Activated B cell treated with CpG ODN at 0.5 μM for 24 hours (primary cell): Measurements from ENCODE around the gene CSNK1G2. TPM values are rescaled to one million over a fixed set of nuclear protein-coding genes. Genes with fewer than 3 reads are reported as not detected.

Source experiments
- ATAC-seq: fragments of 200-7000 bp; cut with Tn5 transposase; one replicate; pipeline ENCODE4 v1.10.0; 2021; ENCODE audit warnings: low read depth, mild to moderate bottlenecking, moderate library complexity
- CTCF ChIA-PET: fragments of 350-600 bp; sonication (Branson Sonifier 250); formaldehyde crosslinking; loops from one replicate; lab custom pipeline; 2021; ENCODE audit warnings: antibody characterized with exemption; lab: Charles Lee
- POLR2A ChIA-PET: fragments of 350-600 bp; sonication (Branson Sonifier 250); formaldehyde crosslinking; loops from one replicate; lab custom pipeline; 2021; ENCODE audit warnings: antibody characterized with exemption; lab: Charles Lee
- DNase-seq: peaks from one replicate; pipeline ENCODE4 v3.0.0; 2022
- H3K27ac Mint-ChIP-seq: one replicate; pipeline ENCODE4 v1.8.0; 2020; ENCODE audit warnings: mixed read lengths
- H3K27me3 Mint-ChIP-seq: one replicate; pipeline ENCODE4 v1.8.0; 2021; ENCODE audit warnings: mixed read lengths
- H3K36me3 Mint-ChIP-seq: one replicate; pipeline ENCODE4 v1.8.0; 2021; ENCODE audit warnings: low read depth, mixed read lengths
- H3K4me1 Mint-ChIP-seq: one replicate; pipeline ENCODE4 v1.8.0; 2021; ENCODE audit warnings: mixed read lengths
- H3K4me3 Mint-ChIP-seq: one replicate; pipeline ENCODE4 v1.8.0; 2020; ENCODE audit warnings: mild to moderate bottlenecking, mixed read lengths
- H3K9me3 Mint-ChIP-seq: one replicate; pipeline ENCODE4 v1.8.0; 2020; ENCODE audit warnings: mixed read lengths
- intact Hi-C: fragments of 100-400 bp; cut with micrococcal nuclease; formaldehyde crosslinking; loops from one replicate; pipeline ENCODE4 v1.15.1; 2024
- total RNA-seq: library from RNA; stranded (reverse); gene quantifications from 2 replicates; pipeline ENCODE4 v1.2.3, GENCODE V29; 2022
- TF ChIP-seq, protein P1 (sequence below): fragments of 200-600 bp; IDR thresholded peaks from one replicate; pipeline ENCODE4 v1.8.0; 2022; ENCODE audit warnings: antibody characterized with exemption, mild to moderate bottlenecking

Gene CSNK1G2
- total RNA-seq, 1 donor from 2014 or later, result 89.1 TPM

DNA sequence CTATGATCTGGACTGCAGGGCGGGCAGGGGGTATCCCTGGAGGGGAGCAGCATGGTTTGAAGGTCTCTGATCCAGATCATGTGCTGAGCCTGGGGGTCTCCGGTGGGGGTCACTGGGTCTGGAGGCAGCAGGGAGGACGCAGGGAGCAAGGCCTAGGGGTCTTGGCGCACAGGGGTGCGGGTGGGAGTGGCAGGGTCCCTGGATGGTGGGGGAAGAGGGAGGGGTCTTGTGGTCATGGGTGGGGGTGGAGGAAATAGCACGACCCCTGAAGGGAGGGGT is 72.7 kb downstream of the CSNK1G2 start:
- no peak for DNase-seq
- peaks cover 27% of the 10 kb centered on the region for H3K4me1 Mint-ChIP-seq
- H3K36me3 Mint-ChIP-seq, result peaks cover 15% of the 10 kb centered on the region
- POLR2A ChIA-PET, result interaction anchor here (1.0 kb wide), 1 partner anchor 116 kb away, joined by 3 read pairs; no protein-coding TSS in a partner anchor
- intact Hi-C loops, result no loop called here
- ATAC-seq, result no peak
- no peak overlapping the region for H3K27ac Mint-ChIP-seq
- CTCF ChIA-PET, result no interaction called here
- TF ChIP-seq, protein P1, sequence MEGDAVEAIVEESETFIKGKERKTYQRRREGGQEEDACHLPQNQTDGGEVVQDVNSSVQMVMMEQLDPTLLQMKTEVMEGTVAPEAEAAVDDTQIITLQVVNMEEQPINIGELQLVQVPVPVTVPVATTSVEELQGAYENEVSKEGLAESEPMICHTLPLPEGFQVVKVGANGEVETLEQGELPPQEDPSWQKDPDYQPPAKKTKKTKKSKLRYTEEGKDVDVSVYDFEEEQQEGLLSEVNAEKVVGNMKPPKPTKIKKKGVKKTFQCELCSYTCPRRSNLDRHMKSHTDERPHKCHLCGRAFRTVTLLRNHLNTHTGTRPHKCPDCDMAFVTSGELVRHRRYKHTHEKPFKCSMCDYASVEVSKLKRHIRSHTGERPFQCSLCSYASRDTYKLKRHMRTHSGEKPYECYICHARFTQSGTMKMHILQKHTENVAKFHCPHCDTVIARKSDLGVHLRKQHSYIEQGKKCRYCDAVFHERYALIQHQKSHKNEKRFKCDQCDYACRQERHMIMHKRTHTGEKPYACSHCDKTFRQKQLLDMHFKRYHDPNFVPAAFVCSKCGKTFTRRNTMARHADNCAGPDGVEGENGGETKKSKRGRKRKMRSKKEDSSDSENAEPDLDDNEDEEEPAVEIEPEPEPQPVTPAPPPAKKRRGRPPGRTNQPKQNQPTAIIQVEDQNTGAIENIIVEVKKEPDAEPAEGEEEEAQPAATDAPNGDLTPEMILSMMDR, result no peak
- no peaks in the 10 kb centered on the region for H3K27me3 Mint-ChIP-seq
- H3K4me3 Mint-ChIP-seq, result peak overlapping the region; percentile 15
- no peaks in the 10 kb centered on the region for H3K9me3 Mint-ChIP-seq

- Mint-ChIP-seq H3K36me3 (peaks cover 15% of the 10 kb centered on the region), H3K9me3 (no peaks in the 10 kb centered on the region), H3K27me3 (no peaks in the 10 kb centered on the region), H3K4me3 (peak overlapping the region; percentile 63), H3K27ac (no peak overlapping the region), H3K4me1 (peaks cover 26% of the 10 kb centered on the region)
- ATAC-seq (no peak), DNase-seq (no peak)
- intact Hi-C loops, result loop anchor here (2.0 kb wide), 1 partner anchor 71 kb away; no protein-coding TSS in a partner anchor
- TF ChIP-seq, protein P1, result no peak
- CTCF ChIA-PET, result no interaction called here
- POLR2A ChIA-PET, result no interaction called here
Measured at GRCh38 chr19:2014131-2014571, 73.2 kb downstream of the CSNK1G2 start.

DNA sequence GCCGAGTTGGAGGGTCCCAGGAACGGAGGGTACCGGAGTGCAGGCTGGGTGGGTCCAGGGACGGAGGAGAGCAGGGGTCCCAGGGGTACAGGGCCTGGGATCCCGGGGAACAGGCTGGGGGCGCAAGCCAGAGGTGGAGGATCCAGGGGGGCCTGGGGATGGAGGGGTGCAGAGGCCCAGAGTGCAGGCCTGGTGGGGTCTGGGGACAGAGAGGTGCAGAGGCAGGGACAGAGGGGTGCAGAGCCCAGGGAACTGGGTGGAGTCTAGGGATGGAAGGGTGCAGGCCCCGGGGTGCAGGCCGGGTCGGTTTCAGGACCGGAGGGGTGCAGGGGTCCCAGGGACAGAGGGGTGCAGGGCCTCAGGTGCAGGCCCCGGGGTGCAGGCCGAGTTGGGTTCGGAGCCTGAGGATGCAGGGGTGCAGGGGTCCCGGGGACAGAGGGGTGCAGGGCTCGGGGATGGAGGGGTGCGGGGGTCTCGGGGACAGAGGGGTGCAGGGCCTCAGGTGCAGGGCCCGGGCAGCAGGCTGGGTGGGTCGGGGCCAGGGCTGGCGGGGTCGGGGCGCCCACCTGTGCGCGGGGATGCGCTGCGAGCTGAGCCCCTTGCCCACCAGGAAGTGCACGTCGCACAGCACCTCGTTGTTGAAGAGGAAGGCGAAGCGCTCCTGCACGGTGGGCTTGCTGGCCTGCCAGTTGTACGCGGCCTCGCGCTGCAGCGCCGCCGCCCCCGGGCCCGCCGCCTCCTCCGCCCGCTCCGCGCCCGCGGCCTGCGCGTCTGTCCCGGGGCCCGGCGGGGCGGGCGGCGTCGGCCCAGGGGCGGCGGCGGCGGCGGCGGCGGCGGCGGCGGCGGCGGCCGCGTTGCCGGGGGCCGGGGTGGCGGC is 74.0 kb downstream of the CSNK1G2 start:
- no peaks in the 10 kb centered on the region for H3K27me3 Mint-ChIP-seq
- DNase-seq, result peak; percentile 46
- H3K27ac Mint-ChIP-seq, result no peak overlapping the region
- intact Hi-C loops, result loop anchor here (2.0 to 5.0 kb wide), 2 partner anchors 72 to 88 kb away; no protein-coding TSS in a partner anchor
- peaks cover 15% of the 10 kb centered on the region for H3K36me3 Mint-ChIP-seq
- POLR2A ChIA-PET, result interaction anchor here (0.6 to 2.5 kb wide), 2 partner anchors 75 to 644 kb away, joined by 8 to 10 read pairs; no protein-coding TSS in a partner anchor
- CTCF ChIA-PET, result no interaction called here
- ATAC-seq, result peak; percentile 56
- peaks cover 30% of the 10 kb centered on the region for H3K4me1 Mint-ChIP-seq
- H3K4me3 Mint-ChIP-seq, result peak overlapping the region; percentile 63
- TF ChIP-seq, protein P1, result no peak
- H3K9me3 Mint-ChIP-seq, result no peaks in the 10 kb centered on the region

GRCh38 chr19:2015608-2015950 is 74.6 kb downstream of the CSNK1G2 start, which contains the start of gene BTBD2:
Gene BTBD2, minus strand, starts transcription at chr19:2015714. Its CDS starts 11 bp downstream, at chr19:2015703.
- DNase-seq, result no peak
- peak within 1 kb of the TSS; percentile 56 for H3K27ac Mint-ChIP-seq
- ATAC-seq, result peak; percentile 52
- TF ChIP-seq, protein P1, result no peak
- H3K4me1 Mint-ChIP-seq, result peaks cover 31% of the 10 kb centered on the region
- peak within 1 kb of the TSS; percentile 63 for H3K4me3 Mint-ChIP-seq
- intact Hi-C loops, result loop anchor here (2.0 to 5.0 kb wide), 2 partner anchors 73 to 88 kb away; no protein-coding TSS in a partner anchor
- no peaks in the 10 kb centered on the region for H3K27me3 Mint-ChIP-seq
- ChIA-PET CTCF (no interaction called here), POLR2A (interaction anchor here (0.6 to 2.5 kb wide), 9 partner anchors 20 to 644 kb away, joined by 4 to 26 read pairs (median 8); partner anchors contain the start of gene MKNK2)
- peaks cover 15% of the 10 kb centered on the region for H3K36me3 Mint-ChIP-seq
- H3K9me3 Mint-ChIP-seq, result no peaks in the 10 kb centered on the region
